Stimulated activated CD4-positive, alpha-beta T cell treated with anti-CD3 and anti-CD28 coated beads, Interleukin-1b, Interleukin-23, amount 100 ng/mL, for 4 hours (primary cell): ENCODE data around the gene MEOX1.

ENCODE experiments used
- DNase-seq, 2 donors: peaks; one replicate each; pipeline ENCODE4 v3.0.0-alpha.2; 2020; ENCODE audit warnings: low read depth in 2 of 2

MEOX1 gene

GRCh38 chr17:43655693-43656255 lies 5.9 kb downstream of the MEOX1 start:
- DNase-seq = no peak

- no peak for DNase-seq
These were observed 9.6 kb downstream of the MEOX1 start for GRCh38 chr17:43652124-43652480.

GRCh38 chr17:43650471-43650870 lies 11.3 kb downstream of the MEOX1 start:
- no peak for DNase-seq

DNA sequence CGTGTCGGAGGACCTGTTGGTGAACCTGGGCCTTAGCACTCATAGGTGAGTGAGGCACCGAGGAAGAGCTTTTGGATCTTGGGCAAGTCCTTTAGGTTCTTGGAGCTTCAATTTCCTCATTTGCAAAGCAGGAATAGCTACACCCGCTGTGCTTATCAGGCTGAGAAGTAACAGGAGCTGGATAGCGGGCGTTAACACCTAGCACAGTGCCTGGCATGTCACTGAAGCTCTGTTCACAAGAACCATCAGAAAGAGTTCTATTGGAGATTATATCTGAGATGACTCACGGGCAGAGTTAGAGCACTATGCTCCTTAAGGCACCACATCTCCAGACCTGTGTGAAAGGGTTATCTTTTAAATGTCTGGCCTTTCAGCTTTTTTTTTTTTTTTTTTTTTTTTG lies 12.8 kb downstream of the MEOX1 start:
- no peak for DNase-seq

DNA sequence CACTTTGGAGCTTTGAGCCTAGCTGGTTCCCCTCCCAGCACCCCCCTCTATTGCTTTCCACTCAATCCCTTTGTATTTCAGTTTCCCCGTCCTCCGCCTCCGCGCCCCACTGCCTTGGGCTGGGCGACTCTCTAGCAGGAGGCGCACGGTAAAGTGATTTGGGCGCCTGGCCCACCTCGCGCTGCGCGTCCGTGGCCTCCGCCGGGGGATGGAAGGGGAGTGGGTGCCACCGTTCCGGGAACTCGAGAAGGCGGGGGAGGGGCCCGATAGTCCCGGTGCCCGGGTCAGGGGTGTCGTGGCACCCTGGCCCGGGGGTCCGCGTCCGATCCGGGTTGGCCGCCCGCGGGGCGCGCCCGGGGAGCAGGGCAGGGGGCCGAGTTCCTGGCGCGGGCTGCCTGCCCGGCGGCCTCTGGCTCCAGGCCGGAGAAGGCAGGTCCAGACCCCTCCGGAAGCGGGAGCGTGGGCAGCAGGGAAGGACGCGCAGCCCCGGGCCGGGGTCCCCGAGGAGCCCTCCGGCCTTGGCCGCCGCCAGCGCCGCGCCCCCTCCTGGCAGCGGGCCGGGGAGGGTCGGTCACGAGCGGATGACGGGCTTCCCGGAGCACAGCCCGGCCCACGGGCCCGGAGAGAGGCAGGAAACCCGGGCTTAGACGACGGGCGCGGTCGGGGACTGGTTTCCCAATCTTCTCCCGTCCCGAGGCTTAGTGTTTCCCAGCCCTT lies 15.8 kb downstream of the MEOX1 start:
- DNase-seq = peak in 1 of 2 donors; percentile 24

GRCh38 chr17:43645450-43645764 lies 16.3 kb downstream of the MEOX1 start:
- DNase-seq = no peak

DNA sequence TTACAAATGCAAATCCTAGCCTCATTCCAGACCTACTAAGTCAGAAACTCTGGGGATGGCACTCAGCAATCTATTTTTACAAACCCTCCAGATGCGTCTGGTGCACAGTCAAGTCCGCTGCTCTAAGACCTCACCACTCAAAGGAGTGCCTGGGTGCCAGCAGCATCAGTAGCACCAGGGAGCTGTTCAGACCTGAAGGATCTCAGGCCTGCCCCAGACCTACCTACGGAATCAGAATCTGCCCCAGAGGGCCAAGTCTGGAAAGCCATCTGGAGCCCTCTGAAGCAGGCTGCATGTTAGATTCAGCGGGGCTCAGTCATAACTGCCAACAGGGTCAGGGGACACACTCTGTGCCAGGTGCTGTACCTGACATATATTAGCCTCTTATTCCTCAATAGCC lies 17.6 kb downstream of the MEOX1 start:
- DNase-seq = no peak

- DNase-seq = no peak
These were observed 20.3 kb downstream of the MEOX1 start for GRCh38 chr17:43641416-43641815.

- no peak for DNase-seq
These were observed 21.1 kb downstream of the MEOX1 start for GRCh38 chr17:43640491-43641252.

- no peak for DNase-seq
These were observed 24.0 kb downstream of the MEOX1 start for GRCh38 chr17:43637563-43638323.

- no peak for DNase-seq
These were observed 25.3 kb downstream of the MEOX1 start for GRCh38 chr17:43636426-43636825.

GRCh38 chr17:43634591-43635125 lies 27.1 kb downstream of the MEOX1 start:
- no peak for DNase-seq

GRCh38 chr17:43632221-43632620 lies 29.5 kb downstream of the MEOX1 start:
- no peak for DNase-seq

- DNase-seq = no peak
These were observed 30.3 kb downstream of the MEOX1 start for GRCh38 chr17:43631429-43631828.

DNA sequence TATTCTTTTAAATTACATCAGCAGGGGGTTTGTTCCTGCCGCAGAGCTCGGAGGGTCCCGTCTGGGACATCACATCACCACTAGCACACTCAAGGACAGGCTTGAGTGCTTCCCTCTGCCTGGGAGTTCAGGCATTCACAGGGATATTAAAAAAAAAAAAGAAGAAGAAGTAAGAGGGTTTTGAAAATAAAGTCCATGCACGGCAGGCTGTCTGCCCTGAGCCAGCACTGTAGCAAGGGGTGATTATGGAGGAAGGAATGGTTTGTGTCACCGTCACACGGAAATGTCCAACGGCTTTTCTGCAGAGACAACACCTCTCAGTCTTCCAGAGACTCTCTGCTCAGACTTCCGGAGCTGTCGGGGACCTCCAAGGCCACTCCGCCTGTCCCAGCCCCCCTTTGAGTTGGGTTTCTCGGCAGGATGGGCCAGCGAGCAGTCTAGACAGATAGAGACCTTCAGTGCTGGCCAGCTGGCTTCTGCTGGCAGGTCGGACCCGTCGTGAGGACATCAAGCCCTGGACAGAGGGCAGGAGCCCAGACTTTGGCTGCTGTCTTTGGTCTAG lies 33.6 kb downstream of the MEOX1 start:
- no peak for DNase-seq

- DNase-seq = no peak
These were observed 34.1 kb downstream of the MEOX1 start for GRCh38 chr17:43627653-43628052.

- DNase-seq = no peak
These were observed 35.7 kb downstream of the MEOX1 start for GRCh38 chr17:43626023-43626422.

GRCh38 chr17:43625606-43626005 lies 36.1 kb downstream of the MEOX1 start:
- DNase-seq = no peak

DNA sequence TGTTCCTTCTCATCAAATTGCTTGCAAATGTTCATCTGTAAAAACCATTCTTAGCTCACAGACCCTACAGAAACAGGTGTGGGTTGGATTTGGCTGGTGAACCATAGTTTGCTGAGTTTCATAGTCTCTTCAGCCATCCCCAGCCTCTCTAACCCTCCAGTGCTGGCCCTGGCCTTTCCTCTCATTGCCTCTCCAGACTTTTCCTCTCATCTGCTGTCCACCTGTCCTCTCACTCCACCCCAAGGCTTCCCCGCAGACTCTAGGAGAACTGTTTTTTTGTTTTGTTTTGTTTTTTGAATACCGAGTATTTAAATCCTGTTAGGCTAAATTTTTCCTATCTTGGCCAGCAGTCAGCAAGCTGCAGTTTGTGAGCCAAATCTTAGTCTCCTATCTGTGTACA lies 41.1 kb downstream of the MEOX1 start:
- no peak for DNase-seq

DNA sequence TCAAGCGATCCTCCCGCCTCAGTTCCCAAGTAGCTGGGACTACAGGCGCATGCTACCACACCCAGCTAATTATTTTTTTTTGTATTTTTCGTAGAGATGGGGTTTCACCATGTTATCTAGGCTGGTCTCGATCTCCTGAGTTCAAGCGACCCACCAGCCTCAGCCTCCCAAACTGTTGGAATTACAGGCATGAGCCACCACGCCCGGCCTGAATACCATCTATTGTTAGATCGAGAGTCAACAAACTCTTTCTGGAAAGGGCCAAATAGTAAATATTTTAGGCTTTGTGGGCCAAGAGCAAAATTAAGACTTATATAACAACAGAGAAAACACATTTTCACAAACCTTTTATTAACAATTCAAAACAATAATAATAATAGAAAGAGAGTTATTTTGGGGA lies 41.6 kb downstream of the MEOX1 start:
- DNase-seq = no peak

- DNase-seq = no peak
These were observed 42.0 kb downstream of the MEOX1 start for GRCh38 chr17:43619705-43620104.

DNA sequence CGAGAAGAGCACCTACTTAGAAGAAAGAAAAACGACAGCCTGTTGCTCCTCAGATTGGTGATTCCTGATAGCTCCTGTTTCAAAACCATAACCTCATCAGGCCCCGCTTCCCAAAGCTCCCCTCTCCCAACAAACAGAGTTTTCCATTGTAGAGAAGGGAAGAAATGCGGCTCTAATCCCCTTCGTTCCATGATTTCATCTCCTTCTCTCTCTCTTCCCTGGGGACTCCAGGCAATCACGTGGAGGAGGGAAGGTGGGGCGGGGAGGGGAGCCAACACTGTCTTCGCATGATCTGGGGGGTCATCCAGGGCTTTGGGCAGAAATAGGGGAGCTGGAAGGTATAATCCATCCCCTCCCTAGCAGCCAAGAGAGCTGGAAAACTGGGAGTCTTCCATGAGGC lies 43.4 kb downstream of the MEOX1 start:
- no peak for DNase-seq
